Endothelial cell of umbilical vein (primary cell): Measurements from ENCODE around the gene NFYA.

Source experiments
- CTCF ChIP-seq, 2 donors: IDR thresholded peaks; 1 replicate in 1 of 2; 2 replicates in 1 of 2; pipeline ENCODE4 v1.5.1; 2011; ENCODE audit warnings: low read length in 2 of 2, mild to moderate bottlenecking in 2 of 2, moderate library complexity in 2 of 2, control low read depth in 1 of 2, inconsistent platforms in 1 of 2, low read depth in 1 of 2; ENCODE audit not compliant: insufficient read depth in 1 of 2; ENCODE audit errors: extremely low read depth in 1 of 2
- EZH2 ChIP-seq: IDR thresholded peaks from 2 replicates; pipeline ENCODE4 v1.6.1; 2012; ENCODE audit warnings: borderline replicate concordance, low read depth, mild to moderate bottlenecking, moderate library complexity, low read length, inconsistent platforms; ENCODE audit not compliant: severe bottlenecking
- MYC ChIP-seq: IDR thresholded peaks from one replicate; pipeline ENCODE4 v1.6.1; 2011; ENCODE audit warnings: mild to moderate bottlenecking, low read depth, low read length
- POLR2A ChIP-seq: IDR thresholded peaks from 2 replicates; pipeline ENCODE4 v1.6.1; 2012; ENCODE audit warnings: low read depth, mild to moderate bottlenecking, control low read depth, low read length
- POLR2AphosphoS5 ChIP-seq: IDR thresholded peaks from 2 replicates; pipeline ENCODE4 v1.6.1; 2012; ENCODE audit warnings: low read depth, mild to moderate bottlenecking, control low read depth, low read length, moderate library complexity; ENCODE audit not compliant: insufficient read depth
- TF ChIP-seq, protein P1 (sequence below): IDR thresholded peaks from 2 replicates; pipeline ENCODE4 v1.6.1; 2011; ENCODE audit not compliant: insufficient read depth, insufficient read length

- TF ChIP-seq MYC = no peak
- no peak for TF ChIP-seq POLR2A
- TF ChIP-seq EZH2 = no peak
- TF ChIP-seq CTCF (IDR thresholded peaks at IDR 0.05; ENCODE audit: extremely low read depth in 1 of 2, insufficient read depth in 1 of 2, low read depth in 1 of 2, low read length in 2 of 2) = peak; percentile 62 to 68
- TF ChIP-seq POLR2AphosphoS5 = no peak
- TF ChIP-seq, protein P1, sequence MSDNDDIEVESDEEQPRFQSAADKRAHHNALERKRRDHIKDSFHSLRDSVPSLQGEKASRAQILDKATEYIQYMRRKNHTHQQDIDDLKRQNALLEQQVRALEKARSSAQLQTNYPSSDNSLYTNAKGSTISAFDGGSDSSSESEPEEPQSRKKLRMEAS = no peak
Observed at GRCh38 chr6:41066867-41067304, 5.9 kb upstream of the NFYA start.
